ENCODE results near the gene LPXN. TPM values are rescaled to one million over a fixed set of nuclear protein-coding genes. Genes with fewer than 3 reads are reported as not detected.

Gene LPXN
- total RNA-seq, 1 donor from 2014 or later = 6.5 TPM

DNA sequence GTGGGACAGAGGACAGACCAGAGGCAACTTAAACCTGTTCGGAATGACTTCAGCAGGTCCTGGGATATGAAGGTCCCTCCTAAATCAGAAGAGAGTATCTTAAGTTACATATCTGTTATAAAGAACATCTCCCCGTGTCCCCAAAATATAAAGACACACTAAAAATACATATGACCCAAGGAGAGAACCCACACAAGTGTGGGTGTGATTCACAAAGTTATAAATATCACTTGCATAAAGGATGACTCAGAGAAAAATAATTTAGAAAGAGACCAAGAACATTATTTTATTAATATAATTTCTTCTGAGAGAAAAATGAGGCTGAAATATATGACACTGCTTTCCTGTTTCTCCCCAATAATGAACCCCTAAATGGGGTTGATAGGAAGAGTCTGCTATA lies 82.0 kb downstream of the LPXN start:
- no peaks in the 10 kb centered on the region for H3K36me3 Mint-ChIP-seq (ENCODE audit: insufficient read depth)
- peaks cover 2% of the 10 kb centered on the region for H3K4me1 Mint-ChIP-seq (ENCODE audit: low read depth)
- H3K27ac Mint-ChIP-seq = no peak overlapping the region
- no peak overlapping the region for H3K4me3 Mint-ChIP-seq (ENCODE audit: low read depth)
- no peak for DNase-seq (ENCODE audit: low spot score, unreplicated experiment)
- no peaks in the 10 kb centered on the region for H3K9me3 Mint-ChIP-seq (ENCODE audit: low read depth)
- no peaks in the 10 kb centered on the region for H3K27me3 Mint-ChIP-seq
- TF ChIP-seq, protein P1, sequence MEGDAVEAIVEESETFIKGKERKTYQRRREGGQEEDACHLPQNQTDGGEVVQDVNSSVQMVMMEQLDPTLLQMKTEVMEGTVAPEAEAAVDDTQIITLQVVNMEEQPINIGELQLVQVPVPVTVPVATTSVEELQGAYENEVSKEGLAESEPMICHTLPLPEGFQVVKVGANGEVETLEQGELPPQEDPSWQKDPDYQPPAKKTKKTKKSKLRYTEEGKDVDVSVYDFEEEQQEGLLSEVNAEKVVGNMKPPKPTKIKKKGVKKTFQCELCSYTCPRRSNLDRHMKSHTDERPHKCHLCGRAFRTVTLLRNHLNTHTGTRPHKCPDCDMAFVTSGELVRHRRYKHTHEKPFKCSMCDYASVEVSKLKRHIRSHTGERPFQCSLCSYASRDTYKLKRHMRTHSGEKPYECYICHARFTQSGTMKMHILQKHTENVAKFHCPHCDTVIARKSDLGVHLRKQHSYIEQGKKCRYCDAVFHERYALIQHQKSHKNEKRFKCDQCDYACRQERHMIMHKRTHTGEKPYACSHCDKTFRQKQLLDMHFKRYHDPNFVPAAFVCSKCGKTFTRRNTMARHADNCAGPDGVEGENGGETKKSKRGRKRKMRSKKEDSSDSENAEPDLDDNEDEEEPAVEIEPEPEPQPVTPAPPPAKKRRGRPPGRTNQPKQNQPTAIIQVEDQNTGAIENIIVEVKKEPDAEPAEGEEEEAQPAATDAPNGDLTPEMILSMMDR (IDR thresholded peaks at IDR 0.05; ENCODE audit: unreplicated experiment) = no peak

DNA sequence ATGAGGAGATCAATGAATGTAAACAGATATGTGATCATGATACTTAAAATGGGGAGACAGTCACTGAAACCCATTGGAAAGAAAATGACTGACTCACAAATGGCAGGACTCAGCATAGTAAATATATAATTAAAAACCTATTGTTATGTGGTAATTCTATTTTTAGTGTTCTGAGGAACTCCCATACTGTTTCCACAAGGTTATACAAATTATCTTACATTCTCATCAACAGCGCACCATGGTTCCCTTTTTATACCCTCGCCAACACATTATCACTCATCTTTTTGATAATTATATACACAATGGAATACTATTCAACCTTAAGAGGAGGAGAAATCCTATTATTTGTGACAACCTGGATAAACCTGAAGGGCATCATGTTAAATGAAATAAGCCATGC lies 84.8 kb downstream of the LPXN start:
- Mint-ChIP-seq H3K4me1 (ENCODE audit: low read depth) (no peaks in the 10 kb centered on the region), H3K36me3 (ENCODE audit: insufficient read depth) (no peaks in the 10 kb centered on the region), H3K27ac (no peak overlapping the region)

DNA sequence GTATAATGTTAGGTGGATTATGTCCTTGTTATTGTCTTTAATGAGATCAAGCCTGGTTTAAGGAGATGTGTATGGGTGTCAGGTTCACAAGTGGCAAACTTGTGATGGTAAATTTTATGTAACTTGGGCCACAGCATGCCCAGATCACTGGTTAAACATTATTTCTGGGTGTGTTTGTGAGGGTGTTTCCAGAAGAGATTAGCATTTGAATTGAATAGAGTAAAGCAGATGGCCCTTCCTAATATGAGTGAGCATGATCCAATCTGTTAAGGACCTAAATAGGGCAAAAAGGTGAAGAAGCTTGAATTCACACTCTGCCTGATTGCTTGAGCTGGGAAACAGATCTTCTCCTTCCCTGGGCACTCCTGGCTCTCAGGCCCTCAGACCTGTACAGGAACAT lies 88.5 kb downstream of the LPXN start:
- Mint-ChIP-seq H3K27ac (no peak overlapping the region), H3K4me1 (ENCODE audit: low read depth) (no peaks in the 10 kb centered on the region), H3K9me3 (ENCODE audit: low read depth) (no peaks in the 10 kb centered on the region), H3K4me3 (ENCODE audit: low read depth) (no peak overlapping the region), H3K27me3 (no peaks in the 10 kb centered on the region), H3K36me3 (ENCODE audit: insufficient read depth) (no peaks in the 10 kb centered on the region)
- no peak for DNase-seq (ENCODE audit: low spot score, unreplicated experiment)
- TF ChIP-seq, protein P1 (IDR thresholded peaks at IDR 0.05; ENCODE audit: unreplicated experiment) = no peak

More for the DNA sequence above, 84.8 kb downstream of the LPXN start:
- Mint-ChIP-seq H3K9me3 (ENCODE audit: low read depth) (no peaks in the 10 kb centered on the region), H3K27me3 (no peaks in the 10 kb centered on the region), H3K4me3 (ENCODE audit: low read depth) (no peak overlapping the region)
- TF ChIP-seq, protein P1 (IDR thresholded peaks at IDR 0.05; ENCODE audit: unreplicated experiment) = no peak
- no peak for DNase-seq (ENCODE audit: low spot score, unreplicated experiment)

DNA sequence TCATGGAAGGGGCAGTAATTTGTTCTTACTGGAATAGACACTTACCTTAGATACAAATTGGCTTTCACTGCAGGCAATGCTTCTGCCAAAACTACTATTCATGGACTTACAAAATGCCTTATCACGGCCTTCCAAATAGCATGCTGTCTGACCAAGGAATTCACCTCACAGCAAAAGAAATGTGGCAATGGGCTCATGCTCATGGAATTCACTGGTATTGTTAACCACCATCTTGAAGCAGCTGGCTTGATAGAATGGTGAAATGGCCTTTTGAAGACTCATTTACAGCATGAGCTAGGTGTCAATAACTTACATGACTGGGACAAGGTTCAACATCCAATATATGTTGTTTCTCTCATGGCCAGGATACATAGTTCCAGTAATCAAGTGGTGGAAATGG lies 89.7 kb downstream of the LPXN start:
- no peaks in the 10 kb centered on the region for H3K9me3 Mint-ChIP-seq (ENCODE audit: low read depth)
- TF ChIP-seq, protein P1 (IDR thresholded peaks at IDR 0.05; ENCODE audit: unreplicated experiment) = no peak
- no peak overlapping the region for H3K27ac Mint-ChIP-seq
- DNase-seq (ENCODE audit: low spot score, unreplicated experiment) = no peak
- no peak overlapping the region for H3K4me3 Mint-ChIP-seq (ENCODE audit: low read depth)
- no peaks in the 10 kb centered on the region for H3K36me3 Mint-ChIP-seq (ENCODE audit: insufficient read depth)
- no peaks in the 10 kb centered on the region for H3K4me1 Mint-ChIP-seq (ENCODE audit: low read depth)
- H3K27me3 Mint-ChIP-seq = no peaks in the 10 kb centered on the region

Other genes with a start within 250 kb of the LPXN start
- gene OR5B17, start 216.8 kb downstream of the LPXN start, total RNA-seq = not detected in 2 replicates
- not detected in 2 replicates for gene OR5B3, start 169.0 kb downstream of the LPXN start, total RNA-seq
- gene OR5B2, start 147.7 kb downstream of the LPXN start, total RNA-seq = not detected in 2 replicates
- gene OR5B12, start 133.6 kb downstream of the LPXN start, total RNA-seq = not detected in 2 replicates
- not detected in 2 replicates for gene OR5B21, start 67.8 kb downstream of the LPXN start, total RNA-seq
- gene ZFP91, start 3.2 kb upstream of the LPXN start, total RNA-seq = 48.3 and 51.2 TPM in 2 replicates
- gene CNTF, start 46.8 kb upstream of the LPXN start, total RNA-seq = 3.9 and 4.3 TPM in 2 replicates
- gene GLYAT, start 156.1 kb upstream of the LPXN start, total RNA-seq = not detected in 2 replicates

Measured in progenitor cell of endocrine pancreas (in vitro differentiated cells).